OCI-LY3 (cell line): Measurements from ENCODE around the gene WLS.

Experiments used
- CTCF ChIP-seq: fragments of 200-600, 300-600 bp; sonication (generic); IDR thresholded peaks from 2 replicates; pipeline ENCODE4 v1.5.1; 2014; ENCODE audit warnings: antibody characterized with exemption, low read length, low read depth
- EZH2phosphoT487 ChIP-seq: fragments of 200-600 bp; shearing (Covaris generic); IDR thresholded peaks from 2 replicates; pipeline ENCODE4 v1.6.1; 2018; ENCODE audit warnings: antibody characterized with exemption, mixed run types, low read depth

- TF ChIP-seq EZH2phosphoT487 (no peak), CTCF (no peak)
Observed at GRCh38 chr1:68166348-68166747, 66.0 kb downstream of the WLS start.
